ENCODE results near the gene MAP3K3.

The MAP3K3 gene

DNA sequence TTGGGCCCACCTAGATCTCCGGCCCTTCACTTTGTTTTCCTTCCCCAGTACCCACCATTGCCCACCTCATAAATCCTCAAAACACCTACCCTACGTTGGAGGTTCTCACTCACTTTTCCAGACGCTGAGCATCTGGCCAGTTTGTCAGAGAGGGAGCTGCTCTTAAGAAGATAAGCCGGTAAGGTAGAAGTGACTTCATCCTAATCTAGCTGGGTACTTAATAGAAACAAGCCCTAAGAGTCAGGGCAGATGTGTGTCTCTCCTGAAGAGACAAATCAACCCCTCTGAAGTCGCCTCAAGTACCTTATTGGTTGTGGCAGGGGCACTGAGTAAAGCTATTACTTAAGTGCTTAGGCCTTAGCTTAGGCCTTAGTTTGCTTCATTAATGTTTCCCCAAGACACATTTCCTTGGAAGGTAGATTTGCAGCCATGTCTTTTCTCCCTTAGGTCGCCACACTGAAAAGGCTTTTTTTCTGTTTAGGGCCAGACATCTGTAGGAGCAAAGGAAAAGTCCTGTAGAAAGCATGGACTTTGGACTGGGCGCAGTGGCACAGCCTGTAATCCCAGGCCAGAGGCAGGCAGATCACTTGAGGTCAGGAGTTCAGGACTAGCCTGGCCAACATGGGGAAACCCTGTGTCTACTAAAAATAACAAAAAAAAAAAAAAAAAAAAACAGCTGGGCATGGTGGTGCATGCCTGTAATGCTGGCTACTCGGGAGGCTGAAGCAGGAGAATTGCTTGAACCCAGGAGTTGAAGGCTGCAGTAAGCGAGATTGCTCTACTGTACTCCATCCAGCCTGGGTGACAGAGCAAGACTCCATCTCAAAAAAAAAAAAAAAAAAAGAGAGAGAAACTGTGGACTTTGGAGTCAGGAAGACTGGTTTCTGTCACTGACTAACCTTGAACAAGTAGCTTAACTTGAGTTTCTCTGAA, 20.5 kb upstream of the MAP3K3 start:
- no peak for TF ChIP-seq GATA2 (IDR thresholded peaks at IDR 0.05; ENCODE audit: low read depth, low read length)
- no peak for TF ChIP-seq GATA3 (IDR thresholded peaks at IDR 0.05; ENCODE audit: low read depth, low read length)

DNA sequence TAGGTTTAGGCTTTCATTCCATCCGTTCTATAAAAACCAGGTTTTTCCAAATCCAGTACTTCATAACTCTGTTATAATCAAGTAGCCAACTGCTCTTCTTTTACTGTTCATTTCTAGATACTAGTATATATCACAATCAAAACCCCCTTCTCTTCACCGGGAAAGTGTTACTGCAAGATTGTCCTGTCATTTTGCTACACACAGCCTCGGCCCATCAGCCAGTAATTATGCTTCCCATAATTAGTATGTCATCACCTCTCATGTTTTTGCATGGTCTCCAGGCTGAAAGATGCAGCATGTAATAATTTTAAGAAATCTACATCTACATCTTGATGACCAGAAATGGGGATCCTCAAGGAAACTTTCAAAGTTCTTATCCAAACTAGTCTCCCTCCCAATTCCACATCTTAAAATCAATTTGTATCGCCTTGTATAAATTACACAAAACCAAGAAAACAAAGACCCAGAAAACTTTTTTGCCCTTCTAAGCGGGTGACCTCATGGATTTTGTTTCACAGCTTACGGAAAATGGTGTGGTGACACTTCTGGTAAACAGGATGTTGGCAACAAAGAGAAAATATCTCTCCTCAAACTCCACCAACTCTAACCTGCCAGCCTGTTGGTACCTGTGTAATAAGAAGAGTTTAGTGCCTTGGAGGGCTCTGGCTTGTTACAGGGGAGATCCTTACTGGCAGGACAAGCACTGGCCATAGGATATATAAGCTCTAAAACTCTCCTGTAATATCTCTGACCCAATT, 12.2 kb upstream of the MAP3K3 start:
- no peak for TF ChIP-seq GATA2 (IDR thresholded peaks at IDR 0.05; ENCODE audit: low read depth, low read length)
- TF ChIP-seq GATA3 (IDR thresholded peaks at IDR 0.05; ENCODE audit: low read depth, low read length): no peak

DNA sequence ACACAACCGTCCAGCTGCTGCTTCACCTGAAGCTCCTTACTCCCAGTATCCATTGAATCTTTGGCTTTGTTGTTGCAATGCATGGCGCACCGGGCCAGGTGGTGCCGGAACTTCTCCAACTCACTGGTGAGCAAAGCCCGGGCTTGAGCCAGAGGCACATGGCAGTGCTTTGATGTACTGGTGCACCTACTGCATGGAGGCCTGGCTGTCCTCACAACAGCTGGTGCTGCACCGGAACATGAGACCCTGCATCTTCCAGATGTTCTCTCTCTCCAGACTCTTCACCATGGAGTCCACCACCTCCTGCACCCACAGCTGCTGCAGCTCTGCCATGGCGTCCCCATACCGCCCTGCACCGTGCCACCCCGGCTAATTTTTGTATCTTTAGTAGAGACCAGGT, 11.4 kb upstream of the MAP3K3 start:
- no peak for TF ChIP-seq GATA2 (IDR thresholded peaks at IDR 0.05; ENCODE audit: low read depth, low read length)
- no peak for TF ChIP-seq GATA3 (IDR thresholded peaks at IDR 0.05; ENCODE audit: low read depth, low read length)

DNA sequence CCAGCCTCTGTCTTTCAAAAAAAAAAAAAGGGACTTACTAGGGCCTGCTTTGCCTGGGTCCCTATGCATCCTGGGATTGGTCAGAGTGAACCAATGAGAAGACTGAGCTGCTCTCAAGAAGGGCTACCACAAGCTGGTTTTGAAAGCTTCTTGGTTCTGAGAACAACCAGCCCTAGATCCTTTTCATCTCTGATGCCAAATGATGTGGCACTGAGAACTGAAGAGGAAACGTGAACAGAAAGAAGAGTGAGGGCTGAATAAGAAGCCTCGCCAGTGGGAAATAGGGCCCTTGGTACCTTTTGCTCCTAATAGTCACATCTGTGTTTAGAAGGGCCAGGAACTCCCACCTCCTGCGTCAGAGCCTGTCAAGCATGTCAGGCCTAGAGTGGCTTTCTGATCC, 10.9 kb upstream of the MAP3K3 start:
- TF ChIP-seq GATA2 (IDR thresholded peaks at IDR 0.05; ENCODE audit: low read depth, low read length): no peak
- no peak for TF ChIP-seq GATA3 (IDR thresholded peaks at IDR 0.05; ENCODE audit: low read depth, low read length)

DNA sequence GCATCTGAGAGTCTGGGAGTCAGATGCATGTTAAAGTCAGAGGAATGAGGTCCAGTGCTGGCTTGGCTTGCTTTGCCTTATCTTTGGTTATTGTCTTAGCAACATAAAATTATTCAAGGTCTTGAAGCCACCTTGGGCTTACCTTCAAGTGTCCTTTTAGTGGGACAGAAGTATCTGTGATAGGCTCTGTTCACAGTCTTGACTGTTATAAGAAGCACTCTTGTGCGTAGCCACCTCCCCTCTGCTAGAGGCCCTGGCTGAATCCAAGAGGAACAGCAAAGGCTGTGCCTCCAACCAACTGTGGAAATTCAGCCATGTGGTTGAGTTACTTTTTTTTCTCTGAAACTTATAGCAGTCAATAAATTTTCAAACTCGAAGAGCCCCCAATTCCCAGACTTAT, 8.6 kb upstream of the MAP3K3 start:
- TF ChIP-seq GATA3 (IDR thresholded peaks at IDR 0.05; ENCODE audit: low read depth, low read length) (no peak), GATA2 (IDR thresholded peaks at IDR 0.05; ENCODE audit: low read depth, low read length) (no peak)

DNA sequence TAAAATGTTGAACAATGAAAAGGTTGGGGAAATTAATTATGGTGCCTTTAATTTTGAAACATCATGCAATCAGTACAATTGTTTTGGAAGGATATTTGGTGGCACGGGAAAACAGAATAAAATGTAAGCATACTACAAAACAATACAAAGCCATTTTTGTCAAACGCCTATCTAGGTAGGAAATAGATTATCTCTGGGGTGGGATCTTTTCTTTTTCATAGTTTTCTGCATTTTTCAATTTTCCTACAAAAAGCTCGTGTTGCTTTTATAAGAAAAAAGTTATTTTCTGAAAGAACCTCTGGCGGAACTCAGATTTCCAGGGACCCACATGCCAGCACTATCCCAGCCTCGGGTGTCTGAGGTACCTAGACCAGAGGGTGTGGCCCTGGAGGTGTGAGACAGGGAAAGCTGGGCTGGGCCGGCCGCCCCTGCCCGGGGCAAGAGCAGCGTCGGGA, 961 bp upstream of the MAP3K3 start:
- TF ChIP-seq GATA2 (IDR thresholded peaks at IDR 0.05; ENCODE audit: low read depth, low read length): no peak
- TF ChIP-seq GATA3 (IDR thresholded peaks at IDR 0.05; ENCODE audit: low read depth, low read length): no peak

DNA sequence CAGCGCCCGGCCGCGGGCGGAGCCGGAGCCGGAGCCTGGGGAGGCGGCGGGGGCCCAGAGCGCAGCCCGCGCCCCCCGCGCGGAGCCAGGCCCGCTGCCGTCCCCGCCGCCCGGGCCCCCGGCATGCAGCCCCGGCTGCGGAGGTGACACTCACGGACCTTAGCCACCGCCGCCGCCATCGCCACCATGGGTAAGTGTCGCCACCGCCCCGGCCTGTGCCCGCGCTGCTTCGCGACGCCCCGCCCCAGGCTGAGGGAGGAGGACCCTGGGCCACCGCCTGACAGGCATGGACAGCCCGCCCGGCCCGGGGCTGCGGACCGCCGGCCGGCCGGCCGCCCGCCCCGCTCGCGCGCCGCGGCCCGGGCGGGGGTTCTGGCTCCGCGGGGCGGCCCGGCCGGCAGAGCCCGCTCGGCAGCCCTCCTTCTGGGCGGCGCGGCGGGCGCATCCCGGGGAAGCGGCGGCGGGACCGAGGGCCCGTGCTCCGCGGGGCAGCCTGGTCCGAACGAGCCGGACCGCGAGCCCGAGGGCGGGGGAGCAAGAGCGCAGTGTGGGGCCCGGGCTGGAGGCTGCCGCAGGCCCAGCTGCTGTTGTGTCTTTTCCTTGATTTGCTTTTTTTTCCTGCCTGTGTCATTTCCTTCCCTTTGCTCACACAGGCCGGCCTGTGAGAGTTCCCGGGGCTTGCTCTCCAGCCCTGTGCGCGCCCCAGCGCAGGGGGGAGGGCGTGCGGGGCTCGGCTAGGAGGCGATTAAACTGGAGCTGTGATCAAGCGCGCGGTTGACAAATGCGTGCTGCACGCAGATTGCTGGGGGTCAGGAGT, 565 bp downstream of the MAP3K3 start:
- TF ChIP-seq GATA2 (IDR thresholded peaks at IDR 0.05; ENCODE audit: low read depth, low read length) (no peak), GATA3 (IDR thresholded peaks at IDR 0.05; ENCODE audit: low read depth, low read length) (no peak)

DNA sequence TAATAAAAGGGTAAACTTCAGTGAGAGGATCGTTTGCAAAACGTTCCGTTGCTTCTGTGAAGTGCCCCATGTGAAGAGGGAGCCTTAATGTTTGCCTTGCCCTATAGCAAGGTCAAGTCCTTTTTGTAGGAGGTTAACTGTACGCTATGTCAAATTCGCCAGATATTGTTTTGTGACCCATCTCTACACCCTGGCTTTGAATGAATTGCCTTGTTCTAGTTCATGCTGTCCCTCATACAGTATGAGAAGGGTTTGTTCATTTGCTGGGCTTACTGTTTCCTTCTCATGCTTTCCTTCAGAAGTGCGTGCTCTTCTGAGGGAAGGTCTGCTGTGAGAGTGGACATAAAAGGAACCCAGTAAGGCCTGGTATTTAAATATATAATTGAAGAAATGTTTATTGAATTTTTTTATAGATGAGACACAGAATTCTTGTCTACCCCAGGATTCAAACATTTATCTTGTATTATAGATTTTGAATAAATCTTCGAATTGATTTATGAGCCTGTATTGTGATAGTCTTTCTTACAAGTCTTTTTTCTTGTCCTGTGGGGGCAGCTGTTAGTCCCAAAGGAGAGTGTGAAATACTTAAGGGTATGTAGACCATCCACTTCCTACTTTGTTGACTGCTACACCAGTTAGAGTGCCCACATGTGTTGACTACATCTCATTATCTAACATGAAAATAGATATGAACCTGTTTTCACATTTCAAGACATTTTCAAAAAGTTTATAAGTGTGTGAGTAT, 1.7 kb downstream of the MAP3K3 start:
- TF ChIP-seq GATA3 (IDR thresholded peaks at IDR 0.05; ENCODE audit: low read depth, low read length) (no peak), GATA2 (IDR thresholded peaks at IDR 0.05; ENCODE audit: low read depth, low read length) (no peak)

DNA sequence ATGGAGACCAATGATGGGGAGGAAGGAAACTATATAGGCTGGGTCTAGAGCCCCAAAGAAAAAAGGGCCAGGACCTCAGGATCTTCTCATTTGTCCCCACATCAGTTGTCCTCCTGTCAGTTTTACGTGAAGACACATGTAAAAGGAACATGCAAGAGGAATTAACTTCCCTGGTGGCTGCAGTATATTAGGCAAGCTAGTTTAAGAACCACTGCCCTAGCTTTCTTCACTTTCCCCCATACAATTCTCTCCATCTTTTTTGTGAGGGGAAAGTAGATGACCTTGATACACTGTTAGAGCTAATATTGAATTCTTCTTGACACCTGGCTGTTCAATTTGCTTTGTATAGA, 2.3 kb downstream of the MAP3K3 start:
- TF ChIP-seq GATA2 (IDR thresholded peaks at IDR 0.05; ENCODE audit: low read depth, low read length): no peak
- no peak for TF ChIP-seq GATA3 (IDR thresholded peaks at IDR 0.05; ENCODE audit: low read depth, low read length)

DNA sequence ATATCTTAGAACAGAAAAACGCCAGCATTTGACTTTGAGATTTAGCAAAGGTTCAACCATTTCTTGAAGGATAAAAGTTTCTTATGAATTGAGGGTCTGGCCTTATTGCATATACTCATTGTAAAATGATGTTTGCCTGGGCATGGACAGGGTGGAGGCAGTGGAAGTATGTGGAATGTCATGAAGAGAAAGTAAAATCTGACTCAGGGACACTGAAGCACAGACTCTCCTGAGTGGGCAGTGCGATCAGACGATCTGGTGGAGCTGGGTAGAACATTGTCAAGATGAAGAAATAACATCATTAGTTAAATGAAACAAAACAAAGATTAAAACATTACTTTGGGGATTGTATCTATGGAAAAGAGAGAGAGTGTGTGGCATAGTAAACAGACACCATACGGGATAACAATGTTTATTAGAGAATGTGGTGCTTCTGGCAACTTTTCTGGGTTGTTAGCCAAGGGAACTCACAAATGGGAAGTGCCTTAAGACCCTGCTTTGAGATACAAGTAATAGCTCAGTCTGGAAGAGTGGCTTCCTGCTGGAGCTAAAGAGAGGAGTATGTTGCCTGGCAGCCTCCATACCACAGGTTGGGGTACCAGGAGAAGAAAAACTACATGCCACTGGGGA, 4.4 kb downstream of the MAP3K3 start:
- TF ChIP-seq GATA2 (IDR thresholded peaks at IDR 0.05; ENCODE audit: low read depth, low read length) (no peak), GATA3 (IDR thresholded peaks at IDR 0.05; ENCODE audit: low read depth, low read length) (no peak)

DNA sequence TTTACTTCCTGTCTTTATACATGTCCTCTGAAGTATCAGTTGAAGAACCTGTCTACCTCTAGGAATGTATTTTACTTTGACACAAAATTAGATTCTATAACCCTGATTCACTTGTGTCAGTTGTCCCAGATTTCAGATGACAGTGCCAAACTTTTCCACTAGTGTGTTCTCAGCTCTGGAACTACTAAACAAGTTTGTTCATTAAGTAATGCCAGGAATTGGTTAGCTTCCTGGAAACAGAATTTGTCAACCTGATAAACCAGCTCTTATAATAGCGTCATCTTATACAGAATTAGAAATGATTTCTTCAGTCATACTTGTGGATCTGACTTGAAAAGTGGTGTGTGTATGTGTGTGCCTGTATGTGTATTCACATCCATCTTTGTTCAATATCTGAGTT, 7.4 kb downstream of the MAP3K3 start:
- TF ChIP-seq GATA2 (IDR thresholded peaks at IDR 0.05; ENCODE audit: low read depth, low read length): no peak
- TF ChIP-seq GATA3 (IDR thresholded peaks at IDR 0.05; ENCODE audit: low read depth, low read length): no peak

DNA sequence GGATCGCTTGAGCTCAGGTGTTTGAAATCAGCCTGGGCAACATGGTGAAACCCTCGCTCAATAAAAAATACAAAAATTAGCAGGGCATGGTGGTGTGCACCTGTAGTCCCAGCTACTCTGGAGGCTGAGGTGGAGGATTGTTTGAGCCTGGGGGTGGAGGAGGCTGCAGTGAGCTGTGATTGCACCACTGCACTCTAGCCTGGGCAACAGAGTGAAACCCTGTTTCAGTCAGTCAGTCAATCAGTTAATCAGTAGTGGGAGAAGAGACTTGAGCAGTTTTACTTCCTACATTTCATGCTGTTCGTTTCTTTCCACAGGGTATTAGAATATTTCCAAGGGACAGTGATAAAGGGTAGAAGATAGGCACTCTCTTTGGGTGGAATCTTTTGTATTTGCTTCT, 8.8 kb downstream of the MAP3K3 start:
- no peak for TF ChIP-seq GATA2 (IDR thresholded peaks at IDR 0.05; ENCODE audit: low read depth, low read length)
- TF ChIP-seq GATA3 (IDR thresholded peaks at IDR 0.05; ENCODE audit: low read depth, low read length): no peak

DNA sequence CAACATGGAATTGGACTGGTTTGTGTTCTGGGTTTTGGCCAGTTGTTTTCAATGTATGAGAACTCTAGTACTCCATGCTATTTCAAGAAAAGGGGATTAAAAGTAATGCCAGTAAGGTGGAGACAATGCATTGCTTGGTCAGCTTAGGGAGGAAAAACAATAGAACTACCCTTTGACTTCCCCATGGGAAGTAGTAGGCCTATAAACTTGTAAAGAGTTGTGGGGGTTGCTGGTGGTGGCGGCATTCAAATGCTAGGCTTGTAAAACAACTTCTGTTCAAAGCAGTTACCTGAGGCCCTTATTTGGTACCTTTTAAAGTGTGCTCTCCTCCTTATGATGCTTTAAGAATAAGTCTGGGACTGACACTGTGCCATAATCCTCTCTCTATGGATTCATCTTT, 9.4 kb downstream of the MAP3K3 start:
- TF ChIP-seq GATA2 (IDR thresholded peaks at IDR 0.05; ENCODE audit: low read depth, low read length): no peak
- no peak for TF ChIP-seq GATA3 (IDR thresholded peaks at IDR 0.05; ENCODE audit: low read depth, low read length)

Data from SH-SY5Y (cell line).